Measurements from ENCODE around the gene CNTNAP2. TPM values are rescaled to one million over a fixed set of nuclear protein-coding genes. Genes with fewer than 3 reads are reported as not detected.

The CNTNAP2 gene
- total and polyA plus RNA-seq, 9 of the 15 experiments (the other 6 are each of a cell fraction or from before 2014, with no cell fraction given): 0.04 to 0.62 (median 0.09) TPM; not detected in 4

DNA sequence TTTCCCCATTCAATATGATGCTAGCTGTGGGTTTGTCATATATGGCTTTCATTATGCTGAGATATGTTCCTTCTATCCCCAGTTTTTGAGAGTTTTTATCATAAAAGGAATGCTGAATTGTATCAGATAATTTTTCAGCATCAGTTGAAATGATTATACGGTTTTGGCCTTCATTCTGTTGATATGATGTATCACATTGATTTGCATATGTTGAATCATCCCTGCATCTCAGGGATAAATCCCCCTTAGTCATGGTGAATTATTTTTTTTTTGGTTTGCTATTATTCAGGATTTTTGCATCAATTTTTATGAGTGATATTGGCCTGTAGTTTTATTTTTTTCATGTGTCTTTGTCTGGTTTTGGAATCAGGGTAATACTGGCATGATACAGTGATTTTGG, 1321.6 kb downstream of the CNTNAP2 start:
- in situ Hi-C loops (cut with MboI) (no loop called here), intact Hi-C loops (cut with micrococcal nuclease) (no loop called here)
- no peaks in the 10 kb centered on the region for H3K79me2 ChIP-seq (ENCODE audit: control insufficient read depth, insufficient read depth, low read length)
- H2AFZ ChIP-seq (ENCODE audit: low read depth, low read length): no peak overlapping the region
- H3K36me3 ChIP-seq (ENCODE audit: control insufficient read depth, insufficient read depth, low read length): no peaks in the 10 kb centered on the region
- no peaks in the 10 kb centered on the region for H3K4me1 ChIP-seq (replicated peaks in 1 of 2; ENCODE audit: control insufficient read depth in 2 of 2, insufficient read depth in 2 of 2, low read length in 2 of 2)
- no peak for FAIRE-seq
- H3K9ac ChIP-seq (ENCODE audit: insufficient read depth in 1 of 2, low read depth in 2 of 2, low read length in 2 of 2): no peak overlapping the region
- no peak for ATAC-seq
- H4K20me1 ChIP-seq (replicated peaks; ENCODE audit: control insufficient read depth, insufficient read depth, low read length): no peaks in the 10 kb centered on the region
- no peak for DNase-seq (ENCODE audit: extremely low read depth in 1 of 4, low spot score in 3 of 4)
- WGBS (ENCODE audit: insufficient coverage, low coverage, missing lambda C conversion rate): 0% methylated on average over 1 of the region's 1 CpG
- H3K4me2 ChIP-seq (ENCODE audit: insufficient read depth, low read length): no peak overlapping the region
- ChIA-PET CTCF (ENCODE audit: low intra/inter-chr PET ratio) (no interaction called here), POLR2A (no interaction called here)
- H3K27ac ChIP-seq (ENCODE audit: extremely low read depth, low read depth, low read length): no peak overlapping the region
- H3K9me1 ChIP-seq (ENCODE audit: control insufficient read depth, insufficient read depth, low read length): no peaks in the 10 kb centered on the region
- BruUV-seq (replicated peaks): no TSS peak
- no peak overlapping the region for H3K4me3 ChIP-seq
- no peaks in the 10 kb centered on the region; the same call in 1 of the 2 replicates for H3K9me3 ChIP-seq (replicated peaks; ENCODE audit: control insufficient read depth, insufficient read depth, low read depth, low read length)
- TF ChIP-seq KAT8 (IDR thresholded peaks at IDR 0.05; ENCODE audit: low read depth): no peak
- no peak for TF ChIP-seq MTA1 (IDR thresholded peaks at IDR 0.05; ENCODE audit: borderline replicate concordance)
- no peak for TF ChIP-seq PHTF2 (CRISPR knock-in tag; IDR thresholded peaks at IDR 0.05)
- TF ChIP-seq POLR2B (IDR thresholded peaks at IDR 0.05; ENCODE audit: low read depth, partially characterized antibody): no peak
- TF ChIP-seq RBM14 (IDR thresholded peaks at IDR 0.05; ENCODE audit: borderline replicate concordance, insufficient read depth, low read depth, low read length): no peak
- no peak for TF ChIP-seq ZNF431 (CRISPR knock-in tag; IDR thresholded peaks at IDR 0.05)
- no peak for TF ChIP-seq PHF8 (IDR thresholded peaks at IDR 0.05; ENCODE audit: borderline replicate concordance, low read length)
- TF ChIP-seq SPI1 (IDR thresholded peaks at IDR 0.05; ENCODE audit: borderline replicate concordance, low read depth, low read length): no peak
- no peak for TF ChIP-seq EZH2 (IDR thresholded peaks at IDR 0.05; ENCODE audit: borderline replicate concordance, low read depth, low read length)
- H3K27me3 ChIP-seq (ENCODE audit: control insufficient read depth in 2 of 2, insufficient read depth in 2 of 2, low read length in 2 of 2): no peaks in the 10 kb centered on the region
